ENCODE data around the gene STARD3. TPM values are rescaled to one million over a fixed set of nuclear protein-coding genes. Genes with fewer than 3 reads are reported as not detected.

Gene STARD3
- total RNA-seq, 4 donors from 2014 or later: 44.5 to 73.6 (median 53.0) TPM

GRCh38 chr17:39601758-39602532, 35.0 kb upstream of the STARD3 start:
- Histone ChIP-seq H3K4me3 (replicated peaks in 1 of 3) (no peak overlapping the region), H3K27ac (no peak overlapping the region), H3K9me3 (no peaks in the 10 kb centered on the region), H3K4me1 (peaks cover 12 to 38% of the 10 kb centered on the region in 2 donors), H3K36me3 (no peaks in the 10 kb centered on the region), H3K27me3 (peaks cover 76% of the 10 kb centered on the region)
- no peak for DNase-seq
- TF ChIP-seq CTCF (IDR thresholded peaks at IDR 0.05) (no peak), POLR2A (IDR thresholded peaks at IDR 0.05) (no peak)
- intact Hi-C loops (cut with DNase I): no loop called here
- 33% methylated on average over 12 of the region's 12 CpGs for WGBS, 2 donors

GRCh38 chr17:39602533-39603303, 34.2 kb upstream of the STARD3 start:
- 20 to 44% methylated on average over 4 of the region's 4 CpGs for WGBS, 2 donors
- Histone ChIP-seq H3K36me3 (no peaks in the 10 kb centered on the region), H3K27me3 (peaks cover 76% of the 10 kb centered on the region), H3K27ac (no peak overlapping the region), H3K4me3 (replicated peaks in 1 of 3) (no peak overlapping the region), H3K9me3 (no peaks in the 10 kb centered on the region), H3K4me1 (peaks cover 16 to 43% of the 10 kb centered on the region in 2 donors)
- intact Hi-C loops (cut with DNase I): no loop called here
- TF ChIP-seq POLR2A (IDR thresholded peaks at IDR 0.05): no peak
- TF ChIP-seq CTCF (IDR thresholded peaks at IDR 0.05): no peak
- no peak for DNase-seq

- Histone ChIP-seq H3K9me3 (no peaks in the 10 kb centered on the region), H3K36me3 (no peaks in the 10 kb centered on the region), H3K4me3 (replicated peaks in 1 of 3) (no peak overlapping the region), H3K27me3 (peaks cover 76% of the 10 kb centered on the region), H3K4me1 (peaks cover 16 to 42% of the 10 kb centered on the region in 2 donors), H3K27ac (no peak overlapping the region)
- 7 to 12% methylated on average over 14 of the region's 14 CpGs for WGBS, 2 donors
- intact Hi-C loops (cut with DNase I): no loop called here
- no peak for TF ChIP-seq POLR2A (IDR thresholded peaks at IDR 0.05)
- no peak for TF ChIP-seq CTCF (IDR thresholded peaks at IDR 0.05)
- no peak for DNase-seq
These were observed 33.5 kb upstream of the STARD3 start for GRCh38 chr17:39603304-39604016.

GRCh38 chr17:39604911-39605491, 31.9 kb upstream of the STARD3 start:
- no peak for TF ChIP-seq CTCF (IDR thresholded peaks at IDR 0.05)
- no peak for TF ChIP-seq POLR2A (IDR thresholded peaks at IDR 0.05)
- Histone ChIP-seq H3K4me1 (peaks cover 16 to 28% of the 10 kb centered on the region in 2 donors), H3K27me3 (peaks cover 64% of the 10 kb centered on the region), H3K27ac (no peak overlapping the region), H3K36me3 (no peaks in the 10 kb centered on the region), H3K4me3 (replicated peaks in 1 of 3) (no peak overlapping the region), H3K9me3 (no peaks in the 10 kb centered on the region)
- WGBS, 2 donors: 4 to 6% methylated on average over 29 to 31 of the region's 31 CpGs
- intact Hi-C loops (cut with DNase I): no loop called here
- DNase-seq: no peak
